ENCODE data around the gene OR52D1. TPM values are rescaled to one million over a fixed set of nuclear protein-coding genes. Genes with fewer than 3 reads are reported as not detected.
A peak's percentile ranks its signal among the peaks of the same experiment; 100 is the strongest.

Gene OR52D1
- total RNA-seq, 2 experiments from 2014 or later, result not detected

DNA sequence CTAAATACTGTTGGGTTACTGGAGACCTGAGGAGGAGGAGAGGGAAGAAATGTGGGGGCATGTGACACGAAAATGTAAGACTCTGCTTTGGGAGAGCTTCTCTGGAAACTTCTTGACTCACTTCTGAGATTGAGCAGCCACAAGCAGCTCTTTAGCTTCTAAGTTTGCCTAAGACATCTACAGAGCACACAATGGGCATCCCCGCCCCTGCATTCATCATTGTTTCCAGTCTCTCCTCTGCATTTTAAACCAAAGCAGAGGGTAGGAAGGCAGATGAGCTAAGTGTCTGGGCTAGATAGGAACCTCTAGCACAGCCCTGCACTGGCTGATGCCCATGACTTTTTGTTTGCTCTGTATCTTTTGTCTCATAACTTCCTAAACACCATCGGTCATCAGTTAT lies 2.1 kb upstream of the OR52D1 start:
- Mint-ChIP-seq H3K4me1 (ENCODE audit: low read depth) (no peaks in the 10 kb centered on the region), H3K27me3 (no peaks in the 10 kb centered on the region), H3K27ac (no peak overlapping the region), H3K4me3 (no peak overlapping the region), H3K9me3 (no peaks in the 10 kb centered on the region), H3K36me3 (ENCODE audit: low read depth) (no peaks in the 10 kb centered on the region)
- TF ChIP-seq, protein P1, sequence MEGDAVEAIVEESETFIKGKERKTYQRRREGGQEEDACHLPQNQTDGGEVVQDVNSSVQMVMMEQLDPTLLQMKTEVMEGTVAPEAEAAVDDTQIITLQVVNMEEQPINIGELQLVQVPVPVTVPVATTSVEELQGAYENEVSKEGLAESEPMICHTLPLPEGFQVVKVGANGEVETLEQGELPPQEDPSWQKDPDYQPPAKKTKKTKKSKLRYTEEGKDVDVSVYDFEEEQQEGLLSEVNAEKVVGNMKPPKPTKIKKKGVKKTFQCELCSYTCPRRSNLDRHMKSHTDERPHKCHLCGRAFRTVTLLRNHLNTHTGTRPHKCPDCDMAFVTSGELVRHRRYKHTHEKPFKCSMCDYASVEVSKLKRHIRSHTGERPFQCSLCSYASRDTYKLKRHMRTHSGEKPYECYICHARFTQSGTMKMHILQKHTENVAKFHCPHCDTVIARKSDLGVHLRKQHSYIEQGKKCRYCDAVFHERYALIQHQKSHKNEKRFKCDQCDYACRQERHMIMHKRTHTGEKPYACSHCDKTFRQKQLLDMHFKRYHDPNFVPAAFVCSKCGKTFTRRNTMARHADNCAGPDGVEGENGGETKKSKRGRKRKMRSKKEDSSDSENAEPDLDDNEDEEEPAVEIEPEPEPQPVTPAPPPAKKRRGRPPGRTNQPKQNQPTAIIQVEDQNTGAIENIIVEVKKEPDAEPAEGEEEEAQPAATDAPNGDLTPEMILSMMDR (IDR thresholded peaks at IDR 0.05), result no peak
- intact Hi-C loops (cut with micrococcal nuclease), result no loop called here
- ChIA-PET CTCF (no interaction called here), POLR2A (no interaction called here)
- ATAC-seq (peak; percentile 85), DNase-seq (peak; percentile 36)

DNA sequence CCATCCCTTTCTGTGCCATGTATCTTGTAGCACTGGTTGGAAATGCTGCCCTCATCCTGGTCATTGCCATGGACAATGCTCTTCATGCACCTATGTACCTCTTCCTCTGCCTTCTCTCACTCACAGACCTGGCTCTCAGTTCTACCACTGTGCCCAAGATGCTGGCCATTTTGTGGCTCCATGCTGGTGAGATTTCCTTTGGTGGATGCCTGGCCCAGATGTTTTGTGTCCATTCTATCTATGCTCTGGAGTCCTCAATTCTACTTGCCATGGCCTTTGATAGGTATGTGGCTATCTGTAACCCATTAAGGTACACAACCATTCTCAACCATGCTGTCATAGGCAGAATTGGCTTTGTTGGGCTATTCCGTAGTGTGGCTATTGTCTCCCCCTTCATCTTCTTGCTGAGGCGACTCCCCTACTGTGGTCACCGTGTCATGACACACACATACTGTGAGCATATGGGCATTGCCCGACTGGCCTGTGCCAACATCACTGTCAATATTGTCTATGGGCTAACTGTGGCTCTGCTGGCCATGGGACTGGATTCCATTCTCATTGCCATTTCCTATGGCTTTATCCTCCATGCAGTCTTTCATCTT lies 414 bp downstream of the OR52D1 start:
- H3K4me1 Mint-ChIP-seq (ENCODE audit: low read depth), result no peaks in the 10 kb centered on the region
- H3K27ac Mint-ChIP-seq, result no peak overlapping the region
- ATAC-seq, result no peak
- no peak for DNase-seq
- ChIA-PET POLR2A (no interaction called here), CTCF (no interaction called here)
- H3K36me3 Mint-ChIP-seq (ENCODE audit: low read depth), result no peaks in the 10 kb centered on the region
- H3K9me3 Mint-ChIP-seq, result no peaks in the 10 kb centered on the region
- TF ChIP-seq, protein P1 (IDR thresholded peaks at IDR 0.05), result no peak
- H3K27me3 Mint-ChIP-seq, result no peaks in the 10 kb centered on the region
- intact Hi-C loops (cut with micrococcal nuclease), result no loop called here
- H3K4me3 Mint-ChIP-seq, result no peak overlapping the region

DNA sequence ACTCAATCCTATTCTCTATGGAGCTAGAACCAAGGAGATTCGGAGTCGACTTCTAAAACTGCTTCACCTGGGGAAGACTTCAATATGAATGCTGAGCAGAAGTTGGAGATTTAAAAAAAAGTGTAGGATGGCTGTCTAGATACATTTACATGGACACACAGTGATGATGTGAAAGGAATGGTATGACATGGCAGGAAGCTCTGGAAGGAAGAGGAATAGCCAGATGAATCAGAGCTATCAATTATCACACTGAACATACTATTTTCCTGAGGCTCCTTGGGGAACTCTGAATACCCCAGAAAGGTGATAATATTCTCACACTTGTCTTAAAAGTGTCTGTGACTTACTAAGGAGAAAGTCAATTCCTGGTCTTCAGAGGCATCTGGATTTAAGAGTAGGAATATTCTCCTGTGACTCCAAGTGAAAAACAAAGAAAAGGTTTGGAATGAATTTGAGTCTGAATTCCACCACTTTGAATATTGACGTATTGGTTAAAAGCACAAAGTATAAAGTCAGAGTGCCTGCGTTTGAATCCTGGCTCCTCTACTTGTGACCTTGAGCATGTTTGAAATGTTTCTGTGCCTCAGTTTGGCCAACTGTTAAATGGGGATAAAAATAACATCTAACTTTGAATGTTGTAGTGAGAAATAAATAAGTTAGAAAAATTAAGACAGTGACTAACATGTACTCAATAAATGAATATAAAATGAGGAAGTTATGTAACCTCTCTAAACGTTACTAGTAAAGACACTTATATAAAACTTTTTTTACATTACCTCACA lies 1.3 kb downstream of the OR52D1 start:
- intact Hi-C loops (cut with micrococcal nuclease), result no loop called here
- no peaks in the 10 kb centered on the region for H3K9me3 Mint-ChIP-seq
- H3K4me3 Mint-ChIP-seq, result no peak overlapping the region
- no peaks in the 10 kb centered on the region for H3K4me1 Mint-ChIP-seq (ENCODE audit: low read depth)
- H3K27me3 Mint-ChIP-seq, result no peaks in the 10 kb centered on the region
- POLR2A ChIA-PET, result no interaction called here
- no peaks in the 10 kb centered on the region for H3K36me3 Mint-ChIP-seq (ENCODE audit: low read depth)
- TF ChIP-seq, protein P1 (IDR thresholded peaks at IDR 0.05), result no peak
- CTCF ChIA-PET, result no interaction called here
- ATAC-seq (no peak), DNase-seq (no peak)
- H3K27ac Mint-ChIP-seq, result no peak overlapping the region

DNA sequence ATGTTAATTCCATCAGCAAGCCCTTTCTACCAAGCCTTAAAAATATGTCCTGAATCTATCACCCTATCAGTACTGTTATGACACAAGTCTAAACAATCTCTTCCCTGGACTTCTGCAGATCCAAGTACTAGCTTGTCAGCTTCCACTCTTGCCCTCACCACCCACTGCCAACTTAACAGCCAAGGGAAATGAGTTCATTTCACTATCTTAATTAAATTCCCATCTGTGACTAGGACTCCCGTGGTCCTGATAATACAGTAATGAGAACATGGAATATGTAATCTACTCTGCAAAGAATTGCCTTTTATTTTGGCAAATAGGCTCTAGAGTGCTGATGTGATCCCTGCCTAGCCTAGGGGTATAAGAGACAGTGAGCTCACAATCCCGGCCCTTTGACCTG lies 11.2 kb downstream of the OR52D1 start:
- Mint-ChIP-seq H3K27me3 (peaks cover 2% of the 10 kb centered on the region), H3K4me1 (ENCODE audit: low read depth) (no peaks in the 10 kb centered on the region), H3K36me3 (ENCODE audit: low read depth) (no peaks in the 10 kb centered on the region), H3K27ac (no peak overlapping the region), H3K4me3 (no peak overlapping the region), H3K9me3 (no peaks in the 10 kb centered on the region)
- POLR2A ChIA-PET, result interaction anchor here (0.6 kb wide), 1 partner anchor 312 kb away, joined by 3 read pairs; no protein-coding TSS in a partner anchor
- ATAC-seq, result no peak
- TF ChIP-seq, protein P1 (IDR thresholded peaks at IDR 0.05), result no peak
- intact Hi-C loops (cut with micrococcal nuclease), result no loop called here
- no peak for DNase-seq
- CTCF ChIA-PET, result no interaction called here

DNA sequence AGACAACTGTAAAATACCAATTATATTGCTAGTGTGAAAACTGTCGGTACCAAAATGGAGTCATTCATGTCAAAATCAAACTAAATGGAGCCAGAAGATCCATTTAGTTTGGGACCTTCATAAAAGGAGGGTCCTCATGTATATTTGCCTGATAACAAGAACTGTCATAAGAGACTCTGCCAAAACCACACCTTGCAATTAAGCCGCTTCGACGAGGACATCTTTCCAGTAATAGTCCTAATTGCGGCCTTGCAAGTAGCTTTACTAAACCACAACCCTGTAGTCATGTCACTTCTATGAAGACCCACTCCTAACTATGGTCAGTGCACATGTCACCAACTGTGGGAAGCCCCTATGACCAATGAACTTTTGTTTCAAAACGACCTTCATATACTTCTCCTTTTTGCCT lies 11.9 kb downstream of the OR52D1 start:
- DNase-seq (no peak), ATAC-seq (no peak)
- Mint-ChIP-seq H3K4me3 (no peak overlapping the region), H3K27me3 (peaks cover 2% of the 10 kb centered on the region), H3K36me3 (ENCODE audit: low read depth) (no peaks in the 10 kb centered on the region), H3K27ac (no peak overlapping the region), H3K4me1 (ENCODE audit: low read depth) (no peaks in the 10 kb centered on the region), H3K9me3 (no peaks in the 10 kb centered on the region)
- TF ChIP-seq, protein P1 (IDR thresholded peaks at IDR 0.05), result no peak
- CTCF ChIA-PET, result no interaction called here
- intact Hi-C loops (cut with micrococcal nuclease), result no loop called here
- POLR2A ChIA-PET, result no interaction called here

Measured in activated CD8-positive, alpha-beta T cell treated with anti-CD3 and anti-CD28 coated beads for 36 hours (primary cell).